Measurements from ENCODE around the gene TP53TG5.

DNA sequence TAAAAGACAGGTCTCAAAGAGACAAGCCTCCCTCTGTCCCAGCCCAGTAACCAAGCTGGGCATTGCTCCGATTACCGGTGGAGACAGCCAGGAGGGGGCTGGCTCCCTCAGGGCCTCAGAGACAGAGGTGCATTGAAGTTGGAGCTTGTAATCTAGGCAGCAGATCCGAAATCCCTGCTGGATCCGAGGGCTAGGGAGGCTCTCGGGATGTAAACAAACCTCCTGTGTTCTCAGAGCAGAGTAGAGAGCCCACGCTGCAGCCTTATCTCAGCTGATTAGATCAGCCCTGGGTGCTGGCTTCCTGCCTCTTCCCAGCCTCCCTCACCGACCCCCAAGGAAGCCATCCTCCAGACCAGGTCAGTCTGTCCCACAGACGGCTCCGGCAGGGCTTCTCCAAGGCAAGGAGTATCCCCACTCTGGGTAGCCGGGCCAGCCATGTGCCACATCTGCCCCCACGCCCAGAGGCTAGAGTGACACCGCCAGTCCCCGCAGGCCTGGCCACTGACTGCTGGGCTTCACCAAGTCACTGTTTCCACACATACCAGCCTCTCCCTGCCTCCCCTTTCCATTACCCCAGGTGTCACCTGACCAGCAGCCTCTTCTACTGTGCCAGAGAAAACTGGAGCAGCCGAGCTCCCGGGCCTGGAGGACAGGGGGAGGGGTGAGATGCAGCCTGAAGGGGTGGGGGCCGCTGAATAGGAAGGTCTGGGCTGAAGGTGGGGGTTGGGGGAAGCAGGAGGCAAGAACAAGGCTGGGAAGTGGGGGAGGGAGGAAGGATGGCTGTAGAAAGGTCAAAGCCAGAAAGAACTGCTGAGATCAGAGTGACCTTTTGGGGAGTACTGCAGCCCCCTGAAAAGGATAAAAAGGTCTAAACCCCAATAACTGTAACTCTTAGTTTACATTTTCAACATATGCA is 35.9 kb downstream of the TP53TG5 start:
- peak; percentile 97 for TF ChIP-seq GATA2 (IDR thresholded peaks at IDR 0.05; ENCODE audit: low read depth, low read length)
- TF ChIP-seq GATA3 (IDR thresholded peaks at IDR 0.05; ENCODE audit: low read depth, low read length): no peak; the same call in 1 of the 2 replicates

Measured in SH-SY5Y (cell line).